Mesenchymal stem cell (in vitro differentiated cells and primary cell): ENCODE measurements around the gene SUSD3.

Experiments
- DNase-seq: peaks from one replicate; pipeline ENCODE4 v3.0.0-alpha.2; 2013
- H2AFZ ChIP-seq: one replicate; pipeline ENCODE4 v1.6.1; 2013; ENCODE audit warnings: low read depth, mild to moderate bottlenecking, control low read depth, inconsistent platforms, low read length, moderate library complexity
- H2AK5ac ChIP-seq: 2 replicates; pipeline ENCODE4 v1.6.1; 2013; ENCODE audit warnings: low read length, moderate library complexity, mild to moderate bottlenecking, inconsistent platforms; ENCODE audit not compliant: severe bottlenecking
- H2BK120ac ChIP-seq: one replicate; pipeline ENCODE4 v1.6.1; 2013; ENCODE audit warnings: low read depth, mild to moderate bottlenecking, inconsistent platforms, low read length, moderate library complexity
- H2BK12ac ChIP-seq, 2 experiments: one replicate each; pipeline ENCODE4 v1.6.1; 2013; ENCODE audit warnings: inconsistent platforms in 2 of 2, low read length in 2 of 2, mild to moderate bottlenecking in 2 of 2, moderate library complexity in 2 of 2, control low read depth in 1 of 2
- H2BK15ac ChIP-seq: one replicate; pipeline ENCODE4 v1.6.1; 2013; ENCODE audit warnings: mild to moderate bottlenecking, low read depth, inconsistent platforms; ENCODE audit not compliant: poor library complexity, severe bottlenecking
- H2BK5ac ChIP-seq: 2 replicates; pipeline ENCODE4 v1.6.1; 2013; ENCODE audit warnings: low read depth, mild to moderate bottlenecking, low read length, control low read depth, inconsistent platforms; ENCODE audit not compliant: poor library complexity, severe bottlenecking
- H3K14ac ChIP-seq, 2 experiments: one replicate each; pipeline ENCODE4 v1.6.1; 2013; ENCODE audit warnings: inconsistent platforms in 2 of 2, low read length in 2 of 2, control low read depth in 1 of 2, mild to moderate bottlenecking in 1 of 2, moderate library complexity in 1 of 2
- H3K18ac ChIP-seq, 2 experiments: one replicate each; pipeline ENCODE4 v1.6.1; 2013; ENCODE audit warnings: inconsistent platforms in 2 of 2, low read length in 2 of 2, control low read depth in 1 of 2, low read depth in 1 of 2, mild to moderate bottlenecking in 1 of 2
- H3K23ac ChIP-seq, 2 experiments: one replicate each; pipeline ENCODE4 v1.6.1; 2013; ENCODE audit warnings: inconsistent platforms in 2 of 2, low read length in 2 of 2, mild to moderate bottlenecking in 2 of 2, moderate library complexity in 2 of 2, control low read depth in 1 of 2
- H3K27ac ChIP-seq: 2 replicates; pipeline ENCODE4 v1.5.1; 2013; ENCODE audit warnings: mild to moderate bottlenecking, moderate library complexity, low read length, control low read depth, inconsistent platforms; ENCODE audit not compliant: poor library complexity, severe bottlenecking
- H3K27me3 ChIP-seq, 2 experiments: 2 replicates each; pipeline versions ENCODE4 v1.6.1 to v1.7.0; 2013; ENCODE audit warnings: low read length in 2 of 2, mild to moderate bottlenecking in 2 of 2, moderate library complexity in 2 of 2, control low read depth in 1 of 2, inconsistent platforms in 1 of 2; ENCODE audit not compliant: control insufficient read depth in 1 of 2, insufficient read depth in 1 of 2
- H3K36me3 ChIP-seq, 2 experiments: 2 replicates each; pipeline versions ENCODE4 v1.6.1 to v1.7.0; 2013; ENCODE audit warnings: low read length in 2 of 2, control low read depth in 1 of 2, inconsistent platforms in 1 of 2, low read depth in 1 of 2, mild to moderate bottlenecking in 1 of 2; ENCODE audit not compliant: insufficient read depth in 2 of 2, control insufficient read depth in 1 of 2
- H3K4ac ChIP-seq, 2 experiments: one replicate each; pipeline ENCODE4 v1.6.1; 2013; ENCODE audit warnings: inconsistent platforms in 2 of 2, low read length in 2 of 2, mild to moderate bottlenecking in 2 of 2, moderate library complexity in 2 of 2, control low read depth in 1 of 2, low read depth in 1 of 2
- H3K4me1 ChIP-seq: 2 replicates; pipeline ENCODE4 v1.6.1; 2013; ENCODE audit warnings: low read depth, low read length, control low read depth; ENCODE audit not compliant: control insufficient read depth, insufficient read depth
- H3K4me2 ChIP-seq: 2 replicates; pipeline ENCODE4 v1.6.1; 2013; ENCODE audit warnings: low read length, mild to moderate bottlenecking, inconsistent platforms; ENCODE audit not compliant: poor library complexity, severe bottlenecking
- H3K4me3 ChIP-seq, 2 experiments: 2 replicates each; pipeline versions ENCODE4 v1.5.1 to v1.7.0; 2013; ENCODE audit warnings: low read length in 2 of 2, mild to moderate bottlenecking in 2 of 2, control low read depth in 1 of 2, low read depth in 1 of 2; ENCODE audit not compliant: insufficient read depth in 1 of 2
- H3K79me1 ChIP-seq: replicated peaks from 2 replicates; pipeline ENCODE4 v1.6.1; 2013; ENCODE audit warnings: mild to moderate bottlenecking, control low read depth, low read length, inconsistent platforms; ENCODE audit not compliant: poor library complexity, severe bottlenecking
- H3K9ac ChIP-seq: 2 replicates; pipeline ENCODE4 v1.7.0; 2013; ENCODE audit warnings: mild to moderate bottlenecking, low read length, moderate library complexity
- H3K9me3 ChIP-seq: 2 replicates; pipeline ENCODE4 v1.7.0; 2013; ENCODE audit warnings: mild to moderate bottlenecking, low read length; ENCODE audit not compliant: control insufficient read depth
- H4K8ac ChIP-seq: one replicate; pipeline ENCODE4 v1.6.1; 2013; ENCODE audit warnings: inconsistent platforms, mild to moderate bottlenecking, low read length, moderate library complexity
- H4K91ac ChIP-seq: one replicate; pipeline ENCODE4 v1.6.1; 2013; ENCODE audit warnings: mild to moderate bottlenecking, low read length, inconsistent platforms
- WGBS: methylation state at CpG from one replicate; pipeline ENCODE4 v1.1.7; 2013; ENCODE audit warnings: mixed read lengths; 5-methylcytosine and 5-hydroxymethylcytosine counted together

SUSD3 gene

GRCh38 chr9:93035106-93035660 lies 23.3 kb upstream of the SUSD3 start:
- H3K9ac ChIP-seq: no peak overlapping the region
- H2AFZ ChIP-seq: no peak overlapping the region
- 85% methylated on average over 19 of the region's 19 CpGs for WGBS
- no peaks in the 10 kb centered on the region for H3K4me1 ChIP-seq
- no peaks in the 10 kb centered on the region for H3K36me3 ChIP-seq
- H2BK12ac ChIP-seq: no peak overlapping the region
- no peak overlapping the region for H3K4me2 ChIP-seq
- no peaks in the 10 kb centered on the region for H3K9me3 ChIP-seq
- H3K14ac ChIP-seq: no peak overlapping the region
- H3K27ac ChIP-seq: no peak overlapping the region
- H3K23ac ChIP-seq: no peak overlapping the region
- H3K79me1 ChIP-seq: no peaks in the 10 kb centered on the region
- no peak overlapping the region for H2BK5ac ChIP-seq
- H3K4me3 ChIP-seq: no peak overlapping the region
- no peak overlapping the region for H3K4ac ChIP-seq
- H2BK15ac ChIP-seq: no peak overlapping the region
- H4K91ac ChIP-seq: no peak overlapping the region
- H4K8ac ChIP-seq: no peak overlapping the region
- no peak overlapping the region for H3K18ac ChIP-seq
- peaks cover 36 to 64% of the 10 kb centered on the region in 2 experiments for H3K27me3 ChIP-seq
- DNase-seq: no peak
- no peak overlapping the region for H2AK5ac ChIP-seq
- H2BK120ac ChIP-seq: no peak overlapping the region

GRCh38 chr9:93035821-93036351 lies 22.6 kb upstream of the SUSD3 start:
- H2AK5ac ChIP-seq: no peak overlapping the region
- no peak for DNase-seq
- H4K91ac ChIP-seq: no peak overlapping the region
- no peak overlapping the region for H3K18ac ChIP-seq
- H2BK12ac ChIP-seq: no peak overlapping the region
- H3K36me3 ChIP-seq: no peaks in the 10 kb centered on the region
- H2BK15ac ChIP-seq: no peak overlapping the region
- no peak overlapping the region for H3K23ac ChIP-seq
- no peak overlapping the region for H3K14ac ChIP-seq
- no peak overlapping the region for H2BK120ac ChIP-seq
- WGBS: 87% methylated on average over 13 of the region's 13 CpGs
- no peak overlapping the region for H4K8ac ChIP-seq
- H3K4me3 ChIP-seq: no peak overlapping the region
- H2AFZ ChIP-seq: no peak overlapping the region
- no peak overlapping the region for H2BK5ac ChIP-seq
- H3K9ac ChIP-seq: no peak overlapping the region
- H3K4ac ChIP-seq: no peak overlapping the region
- peaks cover 35 to 58% of the 10 kb centered on the region in 2 experiments for H3K27me3 ChIP-seq
- no peaks in the 10 kb centered on the region for H3K79me1 ChIP-seq
- no peaks in the 10 kb centered on the region for H3K9me3 ChIP-seq
- no peaks in the 10 kb centered on the region for H3K4me1 ChIP-seq
- no peak overlapping the region for H3K27ac ChIP-seq
- H3K4me2 ChIP-seq: no peak overlapping the region

GRCh38 chr9:93036887-93037475 lies 21.5 kb upstream of the SUSD3 start:
- H3K4ac ChIP-seq: no peak overlapping the region
- H3K4me3 ChIP-seq: no peak overlapping the region
- no peak overlapping the region for H2AK5ac ChIP-seq
- WGBS: 75% methylated on average over 13 of the region's 13 CpGs
- no peak overlapping the region for H2BK12ac ChIP-seq
- no peak overlapping the region for H2BK5ac ChIP-seq
- H4K8ac ChIP-seq: no peak overlapping the region
- no peak overlapping the region for H3K4me2 ChIP-seq
- no peak overlapping the region for H2BK15ac ChIP-seq
- no peak overlapping the region for H3K18ac ChIP-seq
- no peak for DNase-seq
- no peaks in the 10 kb centered on the region for H3K36me3 ChIP-seq
- no peak overlapping the region for H3K9ac ChIP-seq
- H3K9me3 ChIP-seq: no peaks in the 10 kb centered on the region
- no peak overlapping the region for H3K14ac ChIP-seq
- H3K4me1 ChIP-seq: no peaks in the 10 kb centered on the region
- no peak overlapping the region for H4K91ac ChIP-seq
- no peak overlapping the region for H3K27ac ChIP-seq
- no peak overlapping the region for H3K23ac ChIP-seq
- no peak overlapping the region for H2AFZ ChIP-seq
- H2BK120ac ChIP-seq: no peak overlapping the region
- no peaks in the 10 kb centered on the region for H3K79me1 ChIP-seq
- H3K27me3 ChIP-seq: peaks cover 26 to 50% of the 10 kb centered on the region in 2 experiments

DNA sequence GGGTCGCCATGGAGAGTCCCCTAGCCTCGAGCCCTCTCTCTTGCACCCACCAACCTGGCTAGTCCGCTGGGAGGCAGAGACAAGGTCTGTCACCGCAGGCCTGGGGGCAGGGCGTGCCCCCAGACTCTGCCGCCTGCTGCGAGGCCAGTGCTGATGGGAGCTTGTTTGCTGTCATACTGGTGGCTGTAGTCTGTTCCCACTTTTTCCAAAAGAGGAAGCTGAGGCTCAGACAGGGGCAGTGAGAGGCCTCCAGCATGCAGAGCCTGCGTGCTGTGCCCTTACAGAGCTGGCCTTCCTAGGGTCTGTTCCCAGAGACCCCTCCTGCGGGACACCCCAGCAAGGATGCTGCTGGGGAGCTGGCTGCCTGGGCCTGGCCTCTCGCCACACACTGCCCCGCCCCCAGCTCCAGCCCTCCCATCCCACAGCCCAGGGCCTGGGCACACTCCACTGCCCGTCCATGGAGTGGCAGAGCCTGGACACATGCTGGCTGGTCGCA lies 21.0 kb upstream of the SUSD3 start:
- Histone ChIP-seq H2BK120ac (no peak overlapping the region), H3K23ac (no peak overlapping the region), H2BK12ac (no peak overlapping the region), H2BK5ac (no peak overlapping the region), H3K4me2 (no peak overlapping the region), H3K27me3 (peaks cover 21 to 45% of the 10 kb centered on the region in 2 experiments), H3K36me3 (no peaks in the 10 kb centered on the region), H3K4ac (no peak overlapping the region), H4K91ac (no peak overlapping the region), H3K14ac (no peak overlapping the region), H3K9me3 (no peaks in the 10 kb centered on the region), H3K79me1 (no peaks in the 10 kb centered on the region), H3K9ac (no peak overlapping the region), H3K27ac (no peak overlapping the region), H2AFZ (no peak overlapping the region), H2AK5ac (no peak overlapping the region), H3K18ac (no peak overlapping the region), H3K4me1 (no peaks in the 10 kb centered on the region), H4K8ac (no peak overlapping the region), H3K4me3 (no peak overlapping the region), H2BK15ac (no peak overlapping the region)
- no peak for DNase-seq
- 87% methylated on average over 11 of the region's 13 CpGs for WGBS
